HepG2 (cell line): Measurements from ENCODE around the gene WWC1. TPM values are rescaled to one million over a fixed set of nuclear protein-coding genes. Genes with fewer than 3 reads are reported as not detected.

Source experiments
- CAMTA2 ChIP-seq: sonication (generic); formaldehyde crosslinking; IDR thresholded peaks from 2 replicates; pipeline ENCODE4 v1.4.0; 2020; ENCODE audit warnings: mild to moderate bottlenecking, missing genetic modification reagents, borderline replicate concordance
- HOXA3 ChIP-seq: sonication (generic); formaldehyde crosslinking; IDR thresholded peaks from 2 replicates; pipeline ENCODE4 v1.5.0; 2020; ENCODE audit warnings: missing genetic modification reagents
- KDM1A ChIP-seq: IDR thresholded peaks from 2 replicates; pipeline ENCODE4 v1.6.1; 2016; ENCODE audit warnings: missing compliant biosample characterization
- MBNL3 ChIP-seq: fragments of 250-450 bp; sonication (Bioruptor Pico); conservative IDR thresholded peaks from 2 replicates; pipeline ENCODE4 v1.8.0; 2022; ENCODE audit warnings: mild to moderate bottlenecking, inconsistent platforms
- MTF1 ChIP-seq: sonication (generic); formaldehyde crosslinking; IDR thresholded peaks from 2 replicates; pipeline ENCODE4 v1.5.0; 2020; ENCODE audit warnings: missing genetic modification reagents
- SP1 ChIP-seq, 2 experiments: fragments of 450-650 bp in 1 of 2; sonication (generic) in 1 of 2; formaldehyde crosslinking in 1 of 2; IDR thresholded peaks; 2 replicates each; pipeline versions ENCODE4 v1.4.0 to v1.6.1; 2016 to 2020; ENCODE audit warnings: missing genetic modification reagents in 1 of 2
- SP140L ChIP-seq: sonication (generic); formaldehyde crosslinking; IDR thresholded peaks from 2 replicates; pipeline ENCODE4 v1.4.0; 2020; ENCODE audit warnings: missing genetic modification reagents, borderline replicate concordance
- SP2 ChIP-seq: sonication (generic); formaldehyde crosslinking; IDR thresholded peaks from 2 replicates; pipeline ENCODE4 v1.5.1; 2020; ENCODE audit warnings: mild to moderate bottlenecking, missing genetic modification reagents
- TOPORS ChIP-seq: sonication (generic); formaldehyde crosslinking; IDR thresholded peaks from 2 replicates; pipeline ENCODE4 v1.8.0; 2023; ENCODE audit warnings: mild to moderate bottlenecking, missing genetic modification reagents
- ZBED4 ChIP-seq: sonication (generic); formaldehyde crosslinking; IDR thresholded peaks from 2 replicates; pipeline ENCODE4 v1.4.0; 2020; ENCODE audit warnings: missing genetic modification reagents, borderline replicate concordance
- ZNF337 ChIP-seq: sonication (generic); formaldehyde crosslinking; IDR thresholded peaks from 2 replicates; pipeline ENCODE4 v1.5.1; 2020; ENCODE audit warnings: missing genetic modification reagents, low read depth, mild to moderate bottlenecking, borderline replicate concordance
- ZNF562 ChIP-seq: sonication (generic); formaldehyde crosslinking; IDR thresholded peaks from 2 replicates; pipeline ENCODE4 v1.8.0; 2022; ENCODE audit warnings: missing genetic modification reagents, borderline replicate concordance
- polyA plus RNA-seq, 8 experiments: library from polyadenylated mRNA; depleted of rRNA in 3 of 8; stranded (reverse) in 7 of 8; unstranded in 1 of 8; fragments of >200 nt; fragmentation: Illumina TruSeq in 4 of 8; extraction: Trizol in 4 of 8; gene quantifications; 2 replicates each; pipeline versions ENCODE4 v1.2.1 to v1.2.3, GENCODE V29; 2011 to 2016; ENCODE audit warnings: low read depth in 4 of 8, missing spikeins in 1 of 8, mixed read lengths in 1 of 8; ENCODE audit not compliant: insufficient read depth in 1 of 8
- total RNA-seq, 5 experiments: library from RNA; depleted of rRNA; stranded (reverse); fragments of >200 nt; fragmentation: Illumina TruSeq; extraction: Trizol; gene quantifications; 2 replicates each; pipeline ENCODE4 v1.2.3, GENCODE V29; 2016; ENCODE audit warnings: low read depth in 1 of 5
- TF ChIP-seq, protein P1 (sequence below): IDR thresholded peaks from 2 replicates; pipeline ENCODE4 v1.6.1; 2016; ENCODE audit warnings: low read depth, borderline replicate concordance
- TF ChIP-seq, protein P2 (sequence below): sonication (generic); formaldehyde crosslinking; IDR thresholded peaks from 2 replicates; pipeline ENCODE4 v1.4.0; 2020; ENCODE audit warnings: missing genetic modification reagents, mild to moderate bottlenecking, borderline replicate concordance
- TF ChIP-seq, protein P3 (sequence below): sonication (generic); formaldehyde crosslinking; IDR thresholded peaks from 2 replicates; pipeline ENCODE4 v1.4.0; 2020; ENCODE audit warnings: missing genetic modification reagents

WWC1 gene
- total and polyA plus RNA-seq, 2 of the 13 experiments (the other 11 are each of a cell fraction or from before 2014, with no cell fraction given), result 8.3 to 17.9 TPM

- TF ChIP-seq ZBED4 (CRISPR knock-in tag) (no peak), SP140L (CRISPR knock-in tag) (no peak), MBNL3 (CRISPR knock-in tag) (no peak), SP1 (IDR thresholded peaks at IDR 0.05) (no peak), SP1 (CRISPR knock-in tag; IDR thresholded peaks at IDR 0.05) (peak; percentile 46; the same call in 1 of the 2 replicates), TOPORS (CRISPR knock-in tag) (no peak), ZNF337 (no peak), HOXA3 (CRISPR knock-in tag) (no peak; the same call in 1 of the 2 replicates), SP2 (CRISPR knock-in tag) (no peak), CAMTA2 (CRISPR knock-in tag) (no peak), ZNF562 (CRISPR knock-in tag) (no peak), MTF1 (CRISPR knock-in tag) (no peak), KDM1A (CRISPR knock-in tag) (no peak)
- TF ChIP-seq, protein P1, sequence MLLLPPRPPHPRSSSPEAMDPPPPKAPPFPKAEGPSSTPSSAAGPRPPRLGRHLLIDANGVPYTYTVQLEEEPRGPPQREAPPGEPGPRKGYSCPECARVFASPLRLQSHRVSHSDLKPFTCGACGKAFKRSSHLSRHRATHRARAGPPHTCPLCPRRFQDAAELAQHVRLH (CRISPR knock-in tag), result 0 out of 2 replicates have a peak, but pooled peaks have one; percentile 34
- TF ChIP-seq, protein P2, sequence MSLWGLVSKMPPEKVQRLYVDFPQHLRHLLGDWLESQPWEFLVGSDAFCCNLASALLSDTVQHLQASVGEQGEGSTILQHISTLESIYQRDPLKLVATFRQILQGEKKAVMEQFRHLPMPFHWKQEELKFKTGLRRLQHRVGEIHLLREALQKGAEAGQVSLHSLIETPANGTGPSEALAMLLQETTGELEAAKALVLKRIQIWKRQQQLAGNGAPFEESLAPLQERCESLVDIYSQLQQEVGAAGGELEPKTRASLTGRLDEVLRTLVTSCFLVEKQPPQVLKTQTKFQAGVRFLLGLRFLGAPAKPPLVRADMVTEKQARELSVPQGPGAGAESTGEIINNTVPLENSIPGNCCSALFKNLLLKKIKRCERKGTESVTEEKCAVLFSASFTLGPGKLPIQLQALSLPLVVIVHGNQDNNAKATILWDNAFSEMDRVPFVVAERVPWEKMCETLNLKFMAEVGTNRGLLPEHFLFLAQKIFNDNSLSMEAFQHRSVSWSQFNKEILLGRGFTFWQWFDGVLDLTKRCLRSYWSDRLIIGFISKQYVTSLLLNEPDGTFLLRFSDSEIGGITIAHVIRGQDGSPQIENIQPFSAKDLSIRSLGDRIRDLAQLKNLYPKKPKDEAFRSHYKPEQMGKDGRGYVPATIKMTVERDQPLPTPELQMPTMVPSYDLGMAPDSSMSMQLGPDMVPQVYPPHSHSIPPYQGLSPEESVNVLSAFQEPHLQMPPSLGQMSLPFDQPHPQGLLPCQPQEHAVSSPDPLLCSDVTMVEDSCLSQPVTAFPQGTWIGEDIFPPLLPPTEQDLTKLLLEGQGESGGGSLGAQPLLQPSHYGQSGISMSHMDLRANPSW (CRISPR knock-in tag), result no peak
- TF ChIP-seq, protein P3, sequence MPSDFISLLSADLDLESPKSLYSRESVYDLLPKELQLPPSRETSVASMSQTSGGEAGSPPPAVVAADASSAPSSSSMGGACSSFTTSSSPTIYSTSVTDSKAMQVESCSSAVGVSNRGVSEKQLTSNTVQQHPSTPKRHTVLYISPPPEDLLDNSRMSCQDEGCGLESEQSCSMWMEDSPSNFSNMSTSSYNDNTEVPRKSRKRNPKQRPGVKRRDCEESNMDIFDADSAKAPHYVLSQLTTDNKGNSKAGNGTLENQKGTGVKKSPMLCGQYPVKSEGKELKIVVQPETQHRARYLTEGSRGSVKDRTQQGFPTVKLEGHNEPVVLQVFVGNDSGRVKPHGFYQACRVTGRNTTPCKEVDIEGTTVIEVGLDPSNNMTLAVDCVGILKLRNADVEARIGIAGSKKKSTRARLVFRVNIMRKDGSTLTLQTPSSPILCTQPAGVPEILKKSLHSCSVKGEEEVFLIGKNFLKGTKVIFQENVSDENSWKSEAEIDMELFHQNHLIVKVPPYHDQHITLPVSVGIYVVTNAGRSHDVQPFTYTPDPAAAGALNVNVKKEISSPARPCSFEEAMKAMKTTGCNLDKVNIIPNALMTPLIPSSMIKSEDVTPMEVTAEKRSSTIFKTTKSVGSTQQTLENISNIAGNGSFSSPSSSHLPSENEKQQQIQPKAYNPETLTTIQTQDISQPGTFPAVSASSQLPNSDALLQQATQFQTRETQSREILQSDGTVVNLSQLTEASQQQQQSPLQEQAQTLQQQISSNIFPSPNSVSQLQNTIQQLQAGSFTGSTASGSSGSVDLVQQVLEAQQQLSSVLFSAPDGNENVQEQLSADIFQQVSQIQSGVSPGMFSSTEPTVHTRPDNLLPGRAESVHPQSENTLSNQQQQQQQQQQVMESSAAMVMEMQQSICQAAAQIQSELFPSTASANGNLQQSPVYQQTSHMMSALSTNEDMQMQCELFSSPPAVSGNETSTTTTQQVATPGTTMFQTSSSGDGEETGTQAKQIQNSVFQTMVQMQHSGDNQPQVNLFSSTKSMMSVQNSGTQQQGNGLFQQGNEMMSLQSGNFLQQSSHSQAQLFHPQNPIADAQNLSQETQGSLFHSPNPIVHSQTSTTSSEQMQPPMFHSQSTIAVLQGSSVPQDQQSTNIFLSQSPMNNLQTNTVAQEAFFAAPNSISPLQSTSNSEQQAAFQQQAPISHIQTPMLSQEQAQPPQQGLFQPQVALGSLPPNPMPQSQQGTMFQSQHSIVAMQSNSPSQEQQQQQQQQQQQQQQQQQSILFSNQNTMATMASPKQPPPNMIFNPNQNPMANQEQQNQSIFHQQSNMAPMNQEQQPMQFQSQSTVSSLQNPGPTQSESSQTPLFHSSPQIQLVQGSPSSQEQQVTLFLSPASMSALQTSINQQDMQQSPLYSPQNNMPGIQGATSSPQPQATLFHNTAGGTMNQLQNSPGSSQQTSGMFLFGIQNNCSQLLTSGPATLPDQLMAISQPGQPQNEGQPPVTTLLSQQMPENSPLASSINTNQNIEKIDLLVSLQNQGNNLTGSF (CRISPR knock-in tag), result no peak
Observed at GRCh38 chr5:168291342-168291963, at the start of gene WWC1 (continued).
